Caco-2 (cell line): ENCODE results near the gene DOK7. TPM values are rescaled to one million over a fixed set of nuclear protein-coding genes. Genes with fewer than 3 reads are reported as not detected.

Source experiments
- BruUV-seq: library from RNA; stranded (reverse); fragments of 400-500 nt; replicated peaks from 2 replicates; lab custom pipeline; 2021; lab: Mats Ljungman, UMichigan
- CTCF ChIA-PET: fragments of 300-600 bp; sonication (Branson Sonifier 250); formaldehyde crosslinking; loops from one replicate; lab custom pipeline; 2022; ENCODE audit warnings: antibody characterized with exemption; lab: Charles Lee
- POLR2A ChIA-PET: fragments of 300-600 bp; sonication (Branson Sonifier 250); formaldehyde crosslinking; loops from one replicate; lab custom pipeline; 2022; ENCODE audit warnings: antibody characterized with exemption; lab: Charles Lee
- DNase-seq, 2 experiments: peaks; one replicate each; pipeline versions ENCODE4 v3.0.0 to v3.0.0-alpha.2; 2020 to 2022
- H3K27me3 ChIP-seq: replicated peaks from 2 replicates; pipeline ENCODE4 v1.6.0; 2011; ENCODE audit warnings: low read length; ENCODE audit not compliant: control insufficient read depth, insufficient read depth
- H3K36me3 ChIP-seq: 2 replicates; pipeline ENCODE4 v1.5.1; 2011; ENCODE audit warnings: low read length; ENCODE audit not compliant: control insufficient read depth, insufficient read depth
- H3K4me1 ChIP-seq: fragments of 250-450 bp; sonication (Bioruptor Pico); 2 replicates; pipeline ENCODE4 v1.5.1; 2020; ENCODE audit warnings: mild to moderate bottlenecking
- H3K4me3 ChIP-seq: 2 replicates; pipeline ENCODE4 v1.5.1; 2011; ENCODE audit warnings: low read depth, mild to moderate bottlenecking, control low read depth, low read length
- H3K9me3 ChIP-seq: fragments of 250-450 bp; sonication (Bioruptor Pico); 2 replicates; pipeline ENCODE4 v1.5.1; 2020; ENCODE audit warnings: mild to moderate bottlenecking, moderate library complexity
- H3K27ac Mint-ChIP-seq: one replicate; pipeline ENCODE4 v1.8.0; 2022; ENCODE audit warnings: mixed read lengths; ENCODE audit not compliant: unreplicated experiment
- H3K27me3 Mint-ChIP-seq: one replicate; pipeline ENCODE4 v1.8.0; 2022; ENCODE audit warnings: mixed read lengths; ENCODE audit not compliant: insufficient read depth, unreplicated experiment
- H3K36me3 Mint-ChIP-seq: one replicate; pipeline ENCODE4 v1.8.0; 2022; ENCODE audit warnings: mild to moderate bottlenecking, mixed read lengths; ENCODE audit not compliant: insufficient read depth, unreplicated experiment
- H3K4me1 Mint-ChIP-seq: one replicate; pipeline ENCODE4 v1.8.0; 2022; ENCODE audit warnings: low read depth, mixed read lengths; ENCODE audit not compliant: unreplicated experiment
- H3K4me3 Mint-ChIP-seq: one replicate; pipeline ENCODE4 v1.8.0; 2022; ENCODE audit warnings: mild to moderate bottlenecking, moderate library complexity, mixed read lengths; ENCODE audit not compliant: unreplicated experiment
- H3K9me3 Mint-ChIP-seq: one replicate; pipeline ENCODE4 v1.8.0; 2022; ENCODE audit warnings: mixed read lengths; ENCODE audit not compliant: unreplicated experiment
- intact Hi-C: fragments of 100-400 bp; cut with micrococcal nuclease; formaldehyde crosslinking; loops from one replicate; pipeline ENCODE4 v1.10.0; 2022; ENCODE audit not compliant: unreplicated experiment
- total RNA-seq: library from RNA; stranded (reverse); gene quantifications from 2 replicates; pipeline ENCODE4 v1.2.3, GENCODE V29; 2022
- TF ChIP-seq, protein P1 (sequence below), 2 experiments: fragments of 200-600 bp in 1 of 2; IDR thresholded peaks; 1 replicate in 1 of 2; 2 replicates in 1 of 2; pipeline versions ENCODE4 v1.5.1 to v1.8.0; 2011 to 2022; ENCODE audit warnings: antibody characterized with exemption in 1 of 2, control low read depth in 1 of 2, inconsistent platforms in 1 of 2, low read depth in 1 of 2, low read length in 1 of 2, mild to moderate bottlenecking in 1 of 2, moderate library complexity in 1 of 2; ENCODE audit not compliant: insufficient read depth in 1 of 2, severe bottlenecking in 1 of 2, unreplicated experiment in 1 of 2

DOK7 gene
- total RNA-seq, 1 experiment from 2014 or later: 0.29 TPM

GRCh38 chr4:3512719-3513118, 49.6 kb downstream of the DOK7 start:
- TF ChIP-seq, protein P1, sequence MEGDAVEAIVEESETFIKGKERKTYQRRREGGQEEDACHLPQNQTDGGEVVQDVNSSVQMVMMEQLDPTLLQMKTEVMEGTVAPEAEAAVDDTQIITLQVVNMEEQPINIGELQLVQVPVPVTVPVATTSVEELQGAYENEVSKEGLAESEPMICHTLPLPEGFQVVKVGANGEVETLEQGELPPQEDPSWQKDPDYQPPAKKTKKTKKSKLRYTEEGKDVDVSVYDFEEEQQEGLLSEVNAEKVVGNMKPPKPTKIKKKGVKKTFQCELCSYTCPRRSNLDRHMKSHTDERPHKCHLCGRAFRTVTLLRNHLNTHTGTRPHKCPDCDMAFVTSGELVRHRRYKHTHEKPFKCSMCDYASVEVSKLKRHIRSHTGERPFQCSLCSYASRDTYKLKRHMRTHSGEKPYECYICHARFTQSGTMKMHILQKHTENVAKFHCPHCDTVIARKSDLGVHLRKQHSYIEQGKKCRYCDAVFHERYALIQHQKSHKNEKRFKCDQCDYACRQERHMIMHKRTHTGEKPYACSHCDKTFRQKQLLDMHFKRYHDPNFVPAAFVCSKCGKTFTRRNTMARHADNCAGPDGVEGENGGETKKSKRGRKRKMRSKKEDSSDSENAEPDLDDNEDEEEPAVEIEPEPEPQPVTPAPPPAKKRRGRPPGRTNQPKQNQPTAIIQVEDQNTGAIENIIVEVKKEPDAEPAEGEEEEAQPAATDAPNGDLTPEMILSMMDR (IDR thresholded peaks at IDR 0.05; ENCODE audit: insufficient read depth in 1 of 2, low read depth in 1 of 2, low read length in 1 of 2, severe bottlenecking in 1 of 2, unreplicated experiment in 1 of 2): no peak
- ChIA-PET CTCF (no interaction called here), POLR2A (no interaction called here)
- no peak overlapping the region for H3K4me3 ChIP-seq
- peaks cover 1% of the 10 kb centered on the region; the same call in 1 of the 2 replicates for H3K36me3 ChIP-seq
- no peaks in the 10 kb centered on the region for H3K4me1 Mint-ChIP-seq
- BruUV-seq: no TSS peak
- H3K36me3 Mint-ChIP-seq: peaks cover 72% of the 10 kb centered on the region
- no peaks in the 10 kb centered on the region for H3K9me3 Mint-ChIP-seq
- intact Hi-C loops: no loop called here
- H3K27me3 ChIP-seq: no peaks in the 10 kb centered on the region
- no peak for DNase-seq
- no peaks in the 10 kb centered on the region for H3K27me3 Mint-ChIP-seq
- no peaks in the 10 kb centered on the region for H3K9me3 ChIP-seq
- no peaks in the 10 kb centered on the region for H3K4me1 ChIP-seq
- no peak overlapping the region for H3K4me3 Mint-ChIP-seq
- no peak overlapping the region for H3K27ac Mint-ChIP-seq

DNA sequence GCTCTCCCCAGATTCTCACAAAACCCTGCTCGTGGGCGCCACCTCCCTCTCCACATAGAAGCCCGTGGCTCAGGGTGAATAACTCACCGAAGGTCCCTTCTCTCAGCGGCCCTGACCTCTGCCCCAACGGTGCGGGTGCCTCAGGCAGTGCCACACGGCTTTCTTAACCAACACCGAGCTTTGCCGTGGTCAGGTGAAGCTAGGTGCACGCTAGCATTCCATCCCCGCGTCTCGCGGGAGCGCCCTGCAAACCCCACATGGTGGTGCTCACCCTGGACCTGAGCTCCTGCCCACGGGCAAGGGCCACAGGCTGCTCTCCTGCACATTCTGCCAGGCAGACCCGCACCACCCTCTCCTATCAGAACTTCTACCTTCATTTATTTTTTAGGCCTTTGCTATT, 50.7 kb downstream of the DOK7 start:
- Histone ChIP-seq H3K4me3 (no peak overlapping the region), H3K27me3 (no peaks in the 10 kb centered on the region), H3K4me1 (no peaks in the 10 kb centered on the region), H3K36me3 (no peaks in the 10 kb centered on the region; the same call in none of the 2 replicates), H3K9me3 (no peaks in the 10 kb centered on the region)
- Mint-ChIP-seq H3K4me3 (no peak overlapping the region), H3K36me3 (peaks cover 65% of the 10 kb centered on the region), H3K9me3 (no peaks in the 10 kb centered on the region), H3K4me1 (no peaks in the 10 kb centered on the region), H3K27ac (no peak overlapping the region), H3K27me3 (no peaks in the 10 kb centered on the region)
- no peak for DNase-seq
- TF ChIP-seq, protein P1 (IDR thresholded peaks at IDR 0.05; ENCODE audit: insufficient read depth in 1 of 2, low read depth in 1 of 2, low read length in 1 of 2, severe bottlenecking in 1 of 2, unreplicated experiment in 1 of 2): no peak
- ChIA-PET CTCF (interaction anchor here (1.8 kb wide), 1 partner anchor 33 kb away, joined by 7 read pairs; no protein-coding TSS in a partner anchor), POLR2A (no interaction called here)
- no TSS peak for BruUV-seq
- intact Hi-C loops: no loop called here

- H3K4me1 ChIP-seq: no peaks in the 10 kb centered on the region
- POLR2A ChIA-PET: no interaction called here
- DNase-seq: no peak
- BruUV-seq: no TSS peak
- H3K27me3 ChIP-seq: no peaks in the 10 kb centered on the region
- CTCF ChIA-PET: interaction anchor here (0.5 to 1.8 kb wide), 4 partner anchors 30 to 422 kb away, joined by 3 to 7 read pairs (median 4); no protein-coding TSS in a partner anchor
- Mint-ChIP-seq H3K27me3 (no peaks in the 10 kb centered on the region), H3K27ac (no peak overlapping the region), H3K4me1 (no peaks in the 10 kb centered on the region), H3K9me3 (no peaks in the 10 kb centered on the region), H3K36me3 (peaks cover 65% of the 10 kb centered on the region), H3K4me3 (no peak overlapping the region)
- TF ChIP-seq, protein P1 (IDR thresholded peaks at IDR 0.05; ENCODE audit: insufficient read depth in 1 of 2, low read depth in 1 of 2, low read length in 1 of 2, severe bottlenecking in 1 of 2, unreplicated experiment in 1 of 2): no peak
- no peaks in the 10 kb centered on the region; the same call in none of the 2 replicates for H3K36me3 ChIP-seq
- intact Hi-C loops: no loop called here
- no peak overlapping the region for H3K4me3 ChIP-seq
- H3K9me3 ChIP-seq: no peaks in the 10 kb centered on the region
Measured at GRCh38 chr4:3514221-3514780, 51.2 kb downstream of the DOK7 start.
